SU-DHL-6 (cell line): ENCODE results near the gene CDH22.

ENCODE experiments used
- EZH2phosphoT487 ChIP-seq: fragments of 200-600 bp; sonication (generic), shearing (Covaris generic); conservative IDR thresholded peaks from 2 replicates; pipeline ENCODE4 v1.6.1; 2018; ENCODE audit warnings: mild to moderate bottlenecking, antibody characterized with exemption, low read length, moderate library complexity, mixed read lengths
- TF ChIP-seq, protein P1 (sequence below): fragments of 200-600 bp; sonication (generic); IDR thresholded peaks from one replicate; pipeline ENCODE4 v1.5.1; 2017; ENCODE audit warnings: antibody characterized with exemption, mild to moderate bottlenecking, low read length, moderate library complexity; ENCODE audit not compliant: insufficient read depth, poor library complexity, severe bottlenecking

DNA sequence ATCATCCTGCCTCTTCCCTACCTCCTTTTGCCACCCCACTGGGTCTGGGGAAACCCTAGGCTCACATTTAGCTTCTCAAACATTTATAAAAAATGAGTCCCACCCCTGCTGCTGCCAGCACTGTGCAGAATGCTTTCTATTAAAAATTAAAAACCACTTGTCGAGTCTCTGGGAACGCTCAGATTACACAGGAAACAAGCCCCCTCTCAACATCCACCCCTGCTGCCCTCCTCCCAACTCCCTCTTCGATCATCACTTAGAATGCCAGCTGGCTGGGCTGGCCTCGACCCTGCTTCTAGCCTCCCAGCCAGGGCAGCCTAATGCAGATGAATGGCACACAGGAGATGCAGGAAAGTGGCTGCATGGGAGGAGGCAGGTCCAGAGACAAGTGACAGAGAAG is 75.8 kb downstream of the CDH22 start:
- TF ChIP-seq, protein P1, sequence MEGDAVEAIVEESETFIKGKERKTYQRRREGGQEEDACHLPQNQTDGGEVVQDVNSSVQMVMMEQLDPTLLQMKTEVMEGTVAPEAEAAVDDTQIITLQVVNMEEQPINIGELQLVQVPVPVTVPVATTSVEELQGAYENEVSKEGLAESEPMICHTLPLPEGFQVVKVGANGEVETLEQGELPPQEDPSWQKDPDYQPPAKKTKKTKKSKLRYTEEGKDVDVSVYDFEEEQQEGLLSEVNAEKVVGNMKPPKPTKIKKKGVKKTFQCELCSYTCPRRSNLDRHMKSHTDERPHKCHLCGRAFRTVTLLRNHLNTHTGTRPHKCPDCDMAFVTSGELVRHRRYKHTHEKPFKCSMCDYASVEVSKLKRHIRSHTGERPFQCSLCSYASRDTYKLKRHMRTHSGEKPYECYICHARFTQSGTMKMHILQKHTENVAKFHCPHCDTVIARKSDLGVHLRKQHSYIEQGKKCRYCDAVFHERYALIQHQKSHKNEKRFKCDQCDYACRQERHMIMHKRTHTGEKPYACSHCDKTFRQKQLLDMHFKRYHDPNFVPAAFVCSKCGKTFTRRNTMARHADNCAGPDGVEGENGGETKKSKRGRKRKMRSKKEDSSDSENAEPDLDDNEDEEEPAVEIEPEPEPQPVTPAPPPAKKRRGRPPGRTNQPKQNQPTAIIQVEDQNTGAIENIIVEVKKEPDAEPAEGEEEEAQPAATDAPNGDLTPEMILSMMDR: no peak
- no peak for TF ChIP-seq EZH2phosphoT487
